GM21447 (cell line): Measurements from ENCODE around the gene ARHGDIA.

Experiments used
- ATAC-seq: cut with Tn5 transposase; IDR thresholded peaks from one replicate; pipeline ENCODE4 v1.9.1; 2021; ENCODE audit not compliant: unreplicated experiment

The ARHGDIA gene

DNA sequence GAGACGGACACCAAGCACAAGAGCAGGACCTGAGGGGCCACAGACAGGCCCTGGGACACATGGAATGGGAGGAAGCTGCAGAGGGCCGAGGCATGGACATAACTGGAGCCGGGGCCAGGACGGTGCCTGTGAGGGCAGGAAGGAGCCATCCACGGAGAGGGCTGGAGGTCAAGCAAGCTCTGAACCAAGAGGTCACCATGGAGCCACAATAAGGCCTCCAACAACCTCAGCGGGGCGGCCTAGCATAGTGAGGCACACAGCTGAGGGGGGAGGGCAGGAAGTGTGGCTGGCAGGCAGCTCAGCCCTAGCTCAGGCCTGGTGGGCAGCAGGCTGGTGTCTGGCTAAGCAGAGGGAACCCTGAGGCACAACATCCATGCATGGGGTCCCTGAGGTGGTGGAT lies 42.5 kb downstream of the ARHGDIA start:
- ATAC-seq = no peak

DNA sequence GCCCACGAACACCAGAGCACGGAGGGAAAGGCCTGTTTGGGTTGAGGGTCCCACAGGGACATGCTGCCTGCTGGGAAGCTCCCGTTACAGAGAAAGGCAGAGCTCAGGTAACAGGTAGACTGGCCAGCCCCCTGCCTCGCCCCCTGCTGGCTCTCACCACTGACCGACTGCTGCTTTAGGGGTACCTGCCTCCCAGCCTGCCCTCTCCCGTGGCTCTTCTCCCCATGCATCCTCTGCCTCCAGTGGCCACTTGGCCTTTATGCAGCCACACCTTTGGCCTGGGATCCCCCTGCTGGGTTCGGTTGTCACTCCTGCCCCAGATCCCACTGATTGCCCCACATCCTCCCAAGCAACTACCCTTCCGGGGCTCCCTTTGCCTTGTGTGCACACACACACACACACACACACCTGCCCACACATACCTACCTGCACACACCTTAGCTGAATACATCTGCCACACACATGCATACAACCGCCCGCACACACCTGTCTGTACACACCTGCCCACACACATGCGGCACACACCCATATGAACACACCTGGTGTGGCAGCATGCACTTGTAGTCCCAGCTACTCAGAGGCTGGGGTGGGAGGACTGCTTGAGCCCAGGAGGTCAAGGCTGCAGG lies 45.2 kb downstream of the ARHGDIA start:
- no peak for ATAC-seq

DNA sequence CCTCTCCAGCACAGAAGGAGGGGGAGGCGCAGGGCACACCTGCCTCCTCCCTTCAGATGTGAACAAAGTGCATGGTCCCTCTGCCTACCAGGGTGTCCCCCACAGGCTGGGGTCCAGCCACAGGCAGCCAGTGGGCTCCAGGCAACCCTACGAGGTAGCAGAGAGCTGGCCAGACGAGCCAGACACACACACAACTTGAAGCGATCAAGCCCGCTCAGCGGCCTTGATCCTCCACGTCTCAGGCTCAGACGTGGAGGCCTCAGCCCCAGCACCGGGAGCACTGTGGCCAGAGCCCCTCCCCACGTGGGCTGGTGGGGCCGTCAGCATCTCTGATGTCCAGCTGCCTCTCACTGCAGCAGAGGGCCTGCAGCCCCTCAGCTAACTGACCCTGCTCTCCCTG lies 46.5 kb downstream of the ARHGDIA start:
- no peak for ATAC-seq

DNA sequence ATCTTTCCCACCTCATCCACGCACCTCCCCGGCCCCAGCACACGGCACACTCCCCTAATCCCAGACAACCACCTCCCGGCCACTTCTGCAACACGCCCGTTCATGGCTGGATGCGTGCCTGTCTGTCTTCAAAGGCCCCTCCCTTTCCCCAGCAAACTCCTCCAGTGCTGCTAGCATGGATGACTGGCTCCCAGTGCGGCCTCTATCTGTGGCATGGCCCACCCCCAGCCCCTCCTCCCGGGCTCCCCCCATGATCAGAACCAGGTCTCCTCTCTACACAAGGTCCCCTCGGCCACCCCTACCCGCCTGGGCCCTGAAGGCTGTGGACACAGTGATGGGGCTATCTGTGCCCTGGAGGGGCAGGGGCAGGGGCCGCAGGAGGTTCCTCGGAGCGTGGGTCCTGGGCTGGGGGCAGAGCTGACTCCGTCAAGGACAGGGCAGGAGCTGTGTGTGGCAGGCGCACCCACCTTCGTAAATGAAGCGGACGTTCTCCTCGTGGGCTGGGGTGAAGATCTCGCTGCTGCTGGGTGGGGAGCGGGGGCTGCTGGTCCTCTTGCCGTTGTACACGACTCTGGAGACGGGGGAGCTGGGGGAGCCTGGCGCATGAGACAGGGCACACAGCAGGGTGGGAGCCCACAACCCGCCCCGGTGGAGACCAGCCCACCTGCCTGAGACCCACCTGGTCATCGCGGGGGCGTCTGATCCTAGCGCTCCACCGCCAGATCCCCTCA lies 47.2 kb downstream of the ARHGDIA start:
- ATAC-seq = no peak

DNA sequence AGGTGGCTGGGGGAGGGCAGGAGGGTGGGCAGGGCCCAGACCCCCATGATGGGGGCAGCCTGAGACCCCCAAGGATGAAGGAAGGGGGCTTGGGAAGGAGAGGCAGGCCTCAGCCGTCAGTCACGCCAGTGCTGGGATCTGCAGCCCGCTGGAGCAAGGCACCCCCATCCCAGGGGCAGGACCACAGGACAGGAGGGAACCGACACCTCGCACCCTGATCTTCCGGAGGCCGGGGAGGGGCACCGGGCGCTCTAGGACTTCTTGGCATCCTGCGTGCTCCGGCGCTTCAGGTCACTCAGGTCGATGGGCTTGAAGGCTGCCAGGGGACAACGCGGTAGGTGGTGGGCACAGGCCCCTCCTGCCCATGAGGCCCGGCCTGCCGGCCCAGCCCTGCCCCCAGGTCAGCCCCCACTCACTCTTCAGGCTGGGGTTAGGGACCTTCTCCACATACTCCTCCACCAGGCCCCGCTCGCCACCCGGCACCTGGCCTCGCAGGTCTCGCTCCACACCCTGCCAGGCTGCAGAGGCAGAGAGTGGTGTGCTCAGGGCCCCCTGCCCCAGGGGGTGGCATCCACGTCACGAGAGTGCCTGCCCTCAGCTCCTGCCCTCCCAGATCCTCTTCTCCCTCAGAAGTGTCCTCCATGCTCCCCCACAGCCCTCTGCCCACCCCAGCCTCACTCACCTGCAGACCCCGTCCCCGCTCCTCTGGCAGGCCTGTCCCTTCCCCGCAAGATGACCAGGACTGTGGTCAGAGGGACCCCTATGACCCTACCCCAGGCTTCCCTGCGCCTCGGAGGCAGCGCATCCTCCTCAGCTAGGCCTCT lies 47.9 kb downstream of the ARHGDIA start:
- no peak for ATAC-seq

DNA sequence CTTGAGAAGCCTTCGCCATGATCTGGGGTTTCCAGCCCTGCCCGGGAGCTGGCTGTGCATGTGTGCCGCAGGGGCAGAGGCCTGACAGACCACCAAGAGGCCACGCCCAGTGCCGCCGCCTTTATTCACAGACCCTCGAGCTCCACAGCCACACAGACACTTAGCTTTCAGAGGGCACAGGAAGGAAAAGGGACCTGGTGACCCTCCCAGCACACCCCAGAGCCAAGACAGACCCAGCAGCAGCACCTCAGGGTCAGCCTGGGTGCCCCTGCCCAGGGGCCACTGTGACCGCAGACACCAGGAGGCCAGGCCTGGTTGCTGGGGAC lies 48.9 kb downstream of the ARHGDIA start:
- ATAC-seq = no peak

DNA sequence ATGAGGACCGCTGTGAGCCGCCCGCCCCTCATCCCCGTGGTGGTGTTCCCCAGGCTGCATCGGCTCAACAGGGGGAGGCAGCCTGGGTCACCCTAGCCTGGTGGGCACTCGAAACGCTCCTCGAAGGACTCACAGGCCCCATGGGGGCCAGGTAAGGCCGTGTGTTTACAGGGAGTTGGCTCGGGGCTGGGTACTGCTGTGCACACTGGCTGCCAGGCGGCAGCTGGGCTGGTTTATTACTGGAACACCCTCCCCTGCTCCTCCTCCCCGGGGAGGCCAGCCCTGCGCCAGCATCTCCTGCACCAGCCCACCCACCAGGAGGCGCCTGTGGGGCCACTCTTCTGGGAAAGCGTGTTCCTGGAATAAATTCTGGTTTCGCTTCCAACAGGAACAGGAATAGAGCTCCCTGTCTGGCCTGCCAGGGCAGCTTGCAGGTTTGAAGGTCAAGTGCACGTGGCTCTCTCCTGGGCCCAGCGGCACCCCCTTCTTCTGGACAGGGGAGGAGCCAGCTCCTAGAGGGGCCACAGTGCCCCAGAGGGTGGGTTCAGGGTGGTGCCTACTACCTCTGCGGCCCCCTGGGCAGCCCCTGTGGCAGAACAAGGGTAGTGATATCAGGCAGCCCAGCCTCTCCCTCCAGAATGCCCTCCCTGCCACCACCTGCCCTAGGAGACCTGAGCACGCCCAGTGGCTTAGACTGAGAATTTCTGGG lies 49.4 kb downstream of the ARHGDIA start:
- no peak for ATAC-seq

DNA sequence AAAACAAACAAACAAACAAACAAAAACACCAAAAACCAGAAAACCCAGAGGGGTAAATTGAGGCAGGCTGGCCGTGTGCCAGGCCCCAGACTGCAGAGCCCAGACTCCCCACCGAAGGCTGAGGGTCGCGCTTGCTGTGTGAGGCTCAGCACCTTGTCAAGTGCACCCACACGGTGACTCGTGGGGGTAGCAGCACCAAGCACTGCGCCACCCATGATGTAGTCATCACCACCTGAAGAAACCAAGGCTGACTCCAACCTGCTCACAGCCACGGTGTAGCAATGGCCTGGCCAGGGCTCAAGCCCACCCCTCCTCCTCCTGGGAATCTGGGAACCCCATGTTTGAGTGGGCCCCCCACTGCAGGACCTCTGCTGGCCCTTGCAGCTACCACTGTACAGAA lies 50.0 kb downstream of the ARHGDIA start:
- no peak for ATAC-seq

DNA sequence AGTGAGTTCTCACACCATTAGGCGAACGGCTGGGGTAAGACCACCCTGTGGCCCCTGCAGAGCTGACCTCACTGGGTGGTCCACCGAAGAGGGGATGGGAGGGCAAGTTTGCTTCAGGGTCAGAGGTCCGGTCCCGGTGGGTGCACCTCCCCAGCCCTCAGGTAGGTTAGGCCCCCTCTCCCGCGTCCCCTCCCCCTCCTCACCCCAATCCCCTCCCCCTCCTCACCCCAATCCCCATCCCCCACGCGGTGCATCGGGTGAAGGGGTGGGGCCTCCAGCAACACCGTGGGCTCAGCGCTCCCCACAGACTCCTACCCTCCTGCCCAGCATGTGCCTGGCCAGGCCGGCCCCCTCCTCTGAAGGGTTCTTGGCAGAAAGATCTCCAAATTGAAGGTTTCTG lies 51.4 kb downstream of the ARHGDIA start:
- no peak for ATAC-seq

DNA sequence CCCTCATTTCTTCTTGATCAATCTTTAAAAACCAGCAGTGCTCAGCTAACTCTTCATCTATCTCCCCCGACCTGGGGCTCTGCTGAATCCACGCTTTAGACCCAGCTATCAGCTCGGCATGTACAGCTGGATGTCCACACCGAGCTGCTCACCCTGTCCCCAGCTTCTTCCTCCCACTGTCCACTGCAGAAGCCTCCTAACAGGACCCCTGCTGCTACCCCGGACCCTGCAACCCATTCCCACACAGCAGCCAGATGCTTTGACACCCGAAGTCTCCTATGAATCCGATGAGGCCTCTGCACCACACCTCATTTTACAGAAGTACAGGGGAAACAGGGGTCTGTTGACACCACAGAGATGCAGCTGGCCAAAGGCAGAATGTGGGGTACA lies 53.4 kb downstream of the ARHGDIA start:
- no peak for ATAC-seq
